ENCODE measurements around the gene MS4A13. TPM values are rescaled to one million over a fixed set of nuclear protein-coding genes. Genes with fewer than 3 reads are reported as not detected.

Gene MS4A13
- total and polyA plus RNA-seq, 10 of the 15 experiments (the other 5 are each of a cell fraction or from before 2014, with no cell fraction given): not detected

GRCh38 chr11:60469723-60470122 is 45.5 kb upstream of the MS4A13 start:
- no peak for TF ChIP-seq EP300 (IDR thresholded peaks at IDR 0.05; ENCODE audit: borderline replicate concordance in 1 of 2, control insufficient read depth in 1 of 2, low read depth in 2 of 2, low read length in 2 of 2)
- TF ChIP-seq CTCF (IDR thresholded peaks at IDR 0.05 in 2 of 3, conservative IDR thresholded peaks at IDR 0.05 in 1 of 3; ENCODE audit: control insufficient read depth in 2 of 3, extremely low read depth in 1 of 3, insufficient read depth in 1 of 3, low read depth in 3 of 3, low read length in 3 of 3): peak in 1 of 3 experiments; percentile 16; a peak in 2 of 6 replicates
- TF ChIP-seq POLR2AphosphoS5 (IDR thresholded peaks at IDR 0.05; ENCODE audit: low read length): peak; percentile 52; the same call in 1 of the 2 replicates
- TF ChIP-seq RAD21 (IDR thresholded peaks at IDR 0.05; ENCODE audit: insufficient read depth, low read depth, low read length): peak; percentile 24; the same call in 1 of the 2 replicates
- 0 out of 2 replicates have a peak, but pooled peaks have one; percentile 9 for TF ChIP-seq SMC3 (IDR thresholded peaks at IDR 0.05; ENCODE audit: borderline replicate concordance, low read length)
- TF ChIP-seq GATAD2B (conservative IDR thresholded peaks at IDR 0.05; ENCODE audit: low read depth): no peak
- DNase-seq (ENCODE audit: low read depth, low spot score) (no peak), FAIRE-seq (no peak), ATAC-seq (peak; percentile 22; the same call in 2 of the 3 replicates)
- no peak overlapping the region for H2AFZ ChIP-seq (ENCODE audit: control insufficient read depth, low read depth, low read length)
- peaks cover 2% of the 10 kb centered on the region; the same call in 1 of the 2 replicates for H3K79me2 ChIP-seq (ENCODE audit: control insufficient read depth, insufficient read depth, low read length)
- WGBS (ENCODE audit: insufficient coverage, insufficient replicate concordance, low lambda C conversion rate, missing lambda C conversion rate): 70% methylated on average over 2 of the region's 2 CpGs
- H3K9me3 ChIP-seq (replicated peaks; ENCODE audit: control insufficient read depth, insufficient read depth, low read length): no peaks in the 10 kb centered on the region
- no peak overlapping the region for H3K4me3 ChIP-seq
- H3K4me2 ChIP-seq (ENCODE audit: control insufficient read depth, insufficient read depth): no peak overlapping the region
- in situ Hi-C loops (cut with MboI): loop anchor here (10.0 kb wide), 1 partner anchor 105 kb away; no protein-coding TSS in a partner anchor
- no TSS peak for BruUV-seq (replicated peaks)
- no peak overlapping the region for H3K9ac ChIP-seq (ENCODE audit: control insufficient read depth, insufficient read depth, low read length)
- intact Hi-C loops (cut with micrococcal nuclease; ENCODE audit: unreplicated experiment): no loop called here
- ChIA-PET SMC1A (ENCODE audit: uncharacterized antibody, unreplicated experiment) (interaction anchor here (1.3 to 2.0 kb wide), 2 partner anchors 13 to 106 kb away, joined by 4 to 13 read pairs; no protein-coding TSS in a partner anchor), RAD21 (ENCODE audit: unreplicated experiment) (interaction anchor here (0.6 to 1.0 kb wide), 2 partner anchors 10 to 136 kb away, joined by 3 to 5 read pairs; no protein-coding TSS in a partner anchor), POLR2A (no interaction called here), CTCF (interaction anchor here (0.5 to 2.2 kb wide), 5 partner anchors 10 to 106 kb away, joined by 3 to 14 read pairs (median 8); partner anchors contain the start of gene MS4A1)
- no peaks in the 10 kb centered on the region for H3K4me1 ChIP-seq (ENCODE audit: control insufficient read depth, insufficient read depth, low read length)
- H3K27me3 ChIP-seq (replicated peaks in 1 of 2; ENCODE audit: control insufficient read depth in 2 of 2, insufficient read depth in 2 of 2, low read length in 1 of 2): no peaks in the 10 kb centered on the region
- H3K36me3 ChIP-seq (ENCODE audit: control insufficient read depth in 2 of 2, insufficient read depth in 2 of 2, low read length in 1 of 2): peaks cover 9 to 20% of the 10 kb centered on the region in 2 experiments
- no peak overlapping the region for H3K27ac ChIP-seq (ENCODE audit: control insufficient read depth, insufficient read depth)
- H4K20me1 ChIP-seq (ENCODE audit: control insufficient read depth, insufficient read depth): no peaks in the 10 kb centered on the region
